ENCODE data around the gene HOXB5.

- TF ChIP-seq CTCF (IDR thresholded peaks at IDR 0.05; ENCODE audit: low read depth, low read length, poor library complexity, severe bottlenecking) (no peak), EZH2phosphoT487 (IDR thresholded peaks at IDR 0.05; ENCODE audit: borderline replicate concordance, low read length) (peak; percentile 56)
These were observed 49.7 kb downstream of the HOXB5 start for GRCh38 chr17:48543854-48544348.
